HG02610 (cell line): Measurements from ENCODE around the gene MYL4.
"Not testable (repeated sequence)": the region's sequence is repeated elsewhere in the genome, so short reads cannot be mapped to it uniquely, and the experiment has no call there.

ENCODE experiments used
- ATAC-seq: cut with Tn5 transposase; IDR thresholded peaks from one replicate; pipeline ENCODE4 v1.9.1; 2021; ENCODE audit warnings: mild to moderate bottlenecking, moderate library complexity; ENCODE audit not compliant: unreplicated experiment

MYL4 gene

GRCh38 chr17:47268964-47269363, 59.8 kb downstream of the MYL4 start:
- ATAC-seq = not testable (repeated sequence)

- ATAC-seq = not testable (repeated sequence)
These were observed 60.6 kb downstream of the MYL4 start for GRCh38 chr17:47269561-47270280.

GRCh38 chr17:47270946-47271705, 62.0 kb downstream of the MYL4 start:
- no peak for ATAC-seq

GRCh38 chr17:47272491-47272890, 63.3 kb downstream of the MYL4 start:
- no peak for ATAC-seq

DNA sequence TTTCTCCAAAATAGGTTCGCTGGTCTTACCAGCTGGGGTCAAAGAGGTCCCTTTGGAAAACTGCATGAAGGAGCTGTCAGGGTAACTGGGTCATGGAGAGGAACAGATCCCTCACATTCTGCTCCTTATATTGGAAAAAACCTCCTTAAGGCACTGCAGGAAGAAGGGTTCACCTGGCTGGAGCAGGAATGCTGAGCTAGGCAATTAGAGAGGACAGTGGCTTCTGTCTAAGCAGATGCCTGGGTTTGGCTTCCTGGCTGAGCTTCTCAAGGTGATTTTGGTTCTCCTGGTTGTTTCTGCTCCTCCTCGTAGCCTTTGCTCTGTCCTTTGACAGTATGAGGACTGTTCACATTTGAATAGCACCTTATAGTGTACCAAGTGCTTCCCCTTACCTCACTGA, 64.1 kb downstream of the MYL4 start:
- ATAC-seq = no peak
